Breast epithelium (tissue), 3 donors: ENCODE measurements around the gene PTPRN2.

Source experiments
- POLR2A ChIP-seq: fragments of 450-650 bp; IDR thresholded peaks from one replicate; pipeline ENCODE4 v1.6.1; 2016; ENCODE audit warnings: antibody characterized with exemption, mild to moderate bottlenecking, moderate library complexity
- TF ChIP-seq, protein P1 (sequence below), 3 donors: fragments of 450-650 bp; IDR thresholded peaks; one replicate each; pipeline ENCODE4 v1.5.1; 2016 to 2017; ENCODE audit warnings: antibody characterized with exemption in 3 of 3, mild to moderate bottlenecking in 3 of 3, moderate library complexity in 3 of 3

DNA sequence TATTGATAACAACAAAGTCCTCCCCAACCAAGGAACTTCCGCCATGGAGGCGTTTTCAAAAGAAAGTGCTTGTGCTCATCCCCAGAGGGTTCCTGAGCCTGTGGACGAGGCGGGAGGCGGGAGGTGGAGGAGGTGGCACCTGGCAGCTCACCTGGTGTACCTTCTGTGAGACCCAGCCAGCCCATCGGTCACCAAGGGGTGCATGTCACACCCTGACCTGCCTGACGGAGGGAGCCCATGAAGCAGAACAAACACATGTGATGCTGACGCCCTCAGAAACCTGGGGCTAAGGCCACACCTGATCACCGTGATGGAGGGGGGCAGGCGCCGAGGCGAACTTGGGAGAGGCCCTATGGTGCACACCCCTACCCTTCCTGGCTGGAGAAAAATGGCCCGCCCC is 792.0 kb downstream of the PTPRN2 start:
- TF ChIP-seq, protein P1, sequence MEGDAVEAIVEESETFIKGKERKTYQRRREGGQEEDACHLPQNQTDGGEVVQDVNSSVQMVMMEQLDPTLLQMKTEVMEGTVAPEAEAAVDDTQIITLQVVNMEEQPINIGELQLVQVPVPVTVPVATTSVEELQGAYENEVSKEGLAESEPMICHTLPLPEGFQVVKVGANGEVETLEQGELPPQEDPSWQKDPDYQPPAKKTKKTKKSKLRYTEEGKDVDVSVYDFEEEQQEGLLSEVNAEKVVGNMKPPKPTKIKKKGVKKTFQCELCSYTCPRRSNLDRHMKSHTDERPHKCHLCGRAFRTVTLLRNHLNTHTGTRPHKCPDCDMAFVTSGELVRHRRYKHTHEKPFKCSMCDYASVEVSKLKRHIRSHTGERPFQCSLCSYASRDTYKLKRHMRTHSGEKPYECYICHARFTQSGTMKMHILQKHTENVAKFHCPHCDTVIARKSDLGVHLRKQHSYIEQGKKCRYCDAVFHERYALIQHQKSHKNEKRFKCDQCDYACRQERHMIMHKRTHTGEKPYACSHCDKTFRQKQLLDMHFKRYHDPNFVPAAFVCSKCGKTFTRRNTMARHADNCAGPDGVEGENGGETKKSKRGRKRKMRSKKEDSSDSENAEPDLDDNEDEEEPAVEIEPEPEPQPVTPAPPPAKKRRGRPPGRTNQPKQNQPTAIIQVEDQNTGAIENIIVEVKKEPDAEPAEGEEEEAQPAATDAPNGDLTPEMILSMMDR (IDR thresholded peaks at IDR 0.05): no peak
- TF ChIP-seq POLR2A: no peak
